Loucy (cell line): Measurements from ENCODE around the gene C2CD4D.

ENCODE experiments used
- H2AFZ ChIP-seq: fragments of 200-600 bp; sonication (generic); 2 replicates; pipeline ENCODE4 v1.6.0; 2016; ENCODE audit warnings: antibody characterized with exemption, mild to moderate bottlenecking, low read length, moderate library complexity
- H3F3A ChIP-seq: fragments of 200-600 bp; 2 replicates; pipeline ENCODE4 v1.6.0; 2016; ENCODE audit warnings: antibody characterized with exemption, low read depth, mild to moderate bottlenecking
- H3K27me3 ChIP-seq: fragments of 200-600 bp; sonication (generic); 2 replicates; pipeline ENCODE4 v1.6.1; 2014; ENCODE audit warnings: low read length, mild to moderate bottlenecking; ENCODE audit not compliant: insufficient read depth, poor library complexity, severe bottlenecking
- H3K36me3 ChIP-seq: fragments of 200-600 bp; sonication (generic); 2 replicates; pipeline ENCODE4 v1.6.1; 2016; ENCODE audit warnings: low read length; ENCODE audit not compliant: insufficient read depth
- H3K4me1 ChIP-seq: fragments of 200-600 bp; sonication (generic); 2 replicates; pipeline ENCODE4 v1.5.1; 2014; ENCODE audit warnings: low read length, mild to moderate bottlenecking; ENCODE audit not compliant: insufficient read depth, poor library complexity, severe bottlenecking
- H3K4me2 ChIP-seq: fragments of 200-600 bp; sonication (generic); 2 replicates; pipeline ENCODE4 v1.6.0; 2014; ENCODE audit warnings: antibody characterized with exemption, low read length, low read depth, mild to moderate bottlenecking; ENCODE audit not compliant: poor library complexity, severe bottlenecking
- H3K4me3 ChIP-seq: fragments of 200-600 bp; sonication (generic); 2 replicates; pipeline ENCODE4 v1.5.1; 2014; ENCODE audit warnings: low read length, mild to moderate bottlenecking, mixed read lengths; ENCODE audit not compliant: poor library complexity, severe bottlenecking
- H3K79me2 ChIP-seq: fragments of 200-600 bp; sonication (generic); 2 replicates; pipeline ENCODE4 v1.6.1; 2014; ENCODE audit warnings: low read length; ENCODE audit not compliant: insufficient read depth
- H3K9ac ChIP-seq: fragments of 200-600 bp; sonication (generic); 2 replicates; pipeline ENCODE4 v1.6.0; 2014; ENCODE audit warnings: mild to moderate bottlenecking, low read depth, low read length, moderate library complexity; ENCODE audit not compliant: poor library complexity, severe bottlenecking
- H3K9me2 ChIP-seq: fragments of 200-600 bp; sonication (generic); replicated peaks from 2 replicates; pipeline ENCODE4 v1.6.1; 2016; ENCODE audit warnings: low read depth, low read length, mixed read lengths
- H3K9me3 ChIP-seq: fragments of 200-600 bp; sonication (generic); 2 replicates; pipeline ENCODE4 v1.6.1; 2014; ENCODE audit warnings: mild to moderate bottlenecking, antibody characterized with exemption, low read length, low read depth; ENCODE audit not compliant: insufficient read depth
- H4K20me1 ChIP-seq: fragments of 200-600 bp; sonication (generic); 2 replicates; pipeline ENCODE4 v1.6.0; 2014; ENCODE audit warnings: antibody characterized with exemption, low read length, mild to moderate bottlenecking; ENCODE audit not compliant: insufficient read depth, poor library complexity, severe bottlenecking
- CTCF ChIP-seq: fragments of 200-600 bp; sonication (generic); conservative IDR thresholded peaks from 2 replicates; pipeline ENCODE4 v1.5.1; 2014; ENCODE audit warnings: mild to moderate bottlenecking, antibody characterized with exemption, low read length
- EZH2phosphoT487 ChIP-seq: fragments of 200-600 bp; IDR thresholded peaks from 2 replicates; pipeline ENCODE4 v1.6.1; 2018; ENCODE audit warnings: antibody characterized with exemption, mild to moderate bottlenecking, moderate library complexity, borderline replicate concordance

The C2CD4D gene

DNA sequence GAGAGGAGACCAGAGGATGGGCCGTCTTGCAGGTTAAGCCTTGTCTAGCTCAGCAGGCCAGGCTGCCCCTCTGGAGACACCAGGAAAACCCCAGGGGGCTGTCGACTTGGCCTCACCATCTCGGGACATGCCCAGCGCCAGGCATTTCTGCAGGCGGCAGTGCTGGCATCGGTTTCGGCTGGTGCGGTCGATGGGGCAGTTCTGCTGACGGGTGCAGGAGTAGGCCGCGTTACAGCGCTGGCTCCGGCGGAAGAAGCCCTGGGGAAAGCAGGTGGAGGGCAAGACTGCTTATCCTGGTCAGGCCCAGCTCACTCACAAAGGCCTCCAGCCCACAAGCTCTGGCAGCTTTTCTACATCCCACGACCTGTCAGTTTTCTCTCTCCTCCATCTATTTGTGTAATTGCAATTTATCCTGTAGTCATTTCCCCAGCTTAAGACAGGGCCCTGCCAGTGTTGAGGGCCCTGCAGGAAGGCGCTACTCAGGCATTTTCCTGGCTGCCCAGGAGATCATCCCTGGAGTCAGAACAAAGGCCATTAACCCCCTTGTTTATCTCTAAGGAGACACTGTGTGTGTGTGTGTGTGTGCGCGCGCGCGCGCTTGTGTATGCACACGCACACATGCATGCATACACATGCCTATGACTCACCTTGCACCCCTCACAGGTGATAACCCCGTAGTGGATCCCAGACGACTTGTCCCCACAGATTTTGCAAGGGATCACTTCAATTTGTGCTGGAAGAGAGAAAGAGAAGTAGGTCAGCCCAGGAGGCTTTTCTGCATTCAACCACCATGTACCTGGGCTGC is 22.9 kb downstream of the C2CD4D start:
- Histone ChIP-seq H3K4me1 (peaks cover 48% of the 10 kb centered on the region), H3K9me3 (no peaks in the 10 kb centered on the region), H3K4me2 (no peak overlapping the region), H3K9ac (no peak overlapping the region), H3F3A (no peaks in the 10 kb centered on the region), H2AFZ (no peak overlapping the region), H3K36me3 (no peaks in the 10 kb centered on the region), H3K27me3 (no peaks in the 10 kb centered on the region), H3K9me2 (no peaks in the 10 kb centered on the region), H3K79me2 (no peaks in the 10 kb centered on the region), H3K4me3 (no peak overlapping the region), H4K20me1 (no peaks in the 10 kb centered on the region)
- no peak for TF ChIP-seq CTCF

- Histone ChIP-seq H3K9ac (no peak overlapping the region), H3K4me2 (peak overlapping the region; percentile 60), H3K79me2 (no peaks in the 10 kb centered on the region), H3K4me3 (peak overlapping the region; percentile 28), H4K20me1 (no peaks in the 10 kb centered on the region), H3K9me3 (no peaks in the 10 kb centered on the region), H2AFZ (0 out of 2 replicates have a peak overlapping the region, but pooled peaks have one; percentile 5), H3K4me1 (peaks cover 39% of the 10 kb centered on the region), H3K27me3 (no peaks in the 10 kb centered on the region), H3K9me2 (no peaks in the 10 kb centered on the region), H3F3A (no peaks in the 10 kb centered on the region), H3K36me3 (no peaks in the 10 kb centered on the region)
- TF ChIP-seq CTCF (no peak), EZH2phosphoT487 (no peak)
These were observed 23.8 kb downstream of the C2CD4D start for GRCh38 chr1:151815716-151816327.

DNA sequence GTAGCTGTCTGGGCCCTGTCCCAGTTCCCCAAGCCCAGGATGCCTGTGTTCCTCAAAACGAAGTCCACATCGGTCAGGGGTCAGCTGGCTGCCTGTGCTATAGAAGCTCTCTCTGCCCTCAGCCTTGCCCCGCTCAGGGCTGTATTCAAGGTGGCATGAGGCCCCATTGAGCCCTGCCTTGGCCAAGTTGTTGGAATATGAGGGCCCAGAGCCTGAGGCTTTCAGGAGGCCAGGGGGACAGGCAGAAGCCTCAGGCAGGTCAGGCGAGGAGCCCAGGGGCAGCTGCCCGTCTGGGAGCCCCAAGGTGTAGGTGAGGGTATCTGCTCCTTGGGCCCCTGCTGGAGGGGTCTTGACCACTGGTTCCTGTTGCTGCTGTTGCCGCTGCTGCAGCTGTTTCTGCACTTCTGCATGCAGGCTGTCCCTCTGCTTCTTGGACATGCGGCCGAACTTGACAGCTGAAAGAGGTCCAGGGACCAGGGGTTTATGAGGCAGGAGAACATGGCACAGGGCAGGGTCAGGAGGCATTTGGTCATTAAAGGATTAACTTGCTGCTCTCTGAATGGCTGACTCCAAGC is 24.6 kb downstream of the C2CD4D start:
- Histone ChIP-seq H3K4me2 (peak overlapping the region; percentile 60), H3F3A (no peaks in the 10 kb centered on the region), H3K27me3 (no peaks in the 10 kb centered on the region), H3K79me2 (no peaks in the 10 kb centered on the region), H4K20me1 (no peaks in the 10 kb centered on the region), H3K4me1 (peaks cover 31% of the 10 kb centered on the region), H3K4me3 (peak overlapping the region; percentile 28), H3K9ac (no peak overlapping the region), H3K9me2 (no peaks in the 10 kb centered on the region), H2AFZ (no peak overlapping the region), H3K9me3 (no peaks in the 10 kb centered on the region), H3K36me3 (no peaks in the 10 kb centered on the region)
- TF ChIP-seq EZH2phosphoT487 (no peak), CTCF (no peak)
